GM18520 (cell line): ENCODE data around the gene CCNT2.
A peak's percentile ranks its signal among the peaks of the same experiment; 100 is the strongest.
"Not testable (repeated sequence)": the region's sequence is repeated elsewhere in the genome, so short reads cannot be mapped to it uniquely, and the experiment has no call there.

Source experiments
- ATAC-seq: cut with Tn5 transposase; IDR thresholded peaks from one replicate; pipeline ENCODE4 v1.9.1; 2021; ENCODE audit not compliant: unreplicated experiment

The CCNT2 gene

DNA sequence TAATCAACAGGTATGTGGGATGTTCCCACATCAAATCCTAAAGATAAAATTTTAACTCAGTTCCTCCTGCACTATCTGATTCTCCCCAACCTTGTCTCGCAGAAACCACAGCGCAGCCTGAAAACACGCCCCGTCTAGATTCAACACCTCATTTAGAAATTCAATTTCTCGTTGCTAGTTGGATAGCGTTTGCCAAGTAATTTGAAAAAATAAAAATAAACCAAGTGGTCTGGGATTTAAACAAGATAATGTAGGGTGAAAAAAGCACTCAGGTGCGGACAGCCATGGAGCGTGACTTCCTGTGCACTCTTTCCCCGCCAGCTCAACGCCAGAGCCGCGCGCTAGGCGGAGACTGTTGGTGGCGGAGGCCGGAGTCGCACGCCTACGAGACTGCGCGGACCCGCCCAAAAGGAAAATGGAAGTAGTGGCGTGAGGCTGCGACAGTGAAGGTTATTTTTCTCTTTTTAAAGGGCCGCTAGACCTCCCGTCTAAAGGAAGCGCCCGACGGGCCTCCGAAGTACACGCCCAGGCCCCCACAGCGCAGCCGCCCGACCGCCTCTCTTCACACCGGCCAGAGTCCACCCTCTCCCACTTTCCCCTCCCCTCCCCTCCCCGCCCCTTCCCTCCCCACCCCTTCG lies 615 bp upstream of the CCNT2 start:
- peak; percentile 71 for ATAC-seq

DNA sequence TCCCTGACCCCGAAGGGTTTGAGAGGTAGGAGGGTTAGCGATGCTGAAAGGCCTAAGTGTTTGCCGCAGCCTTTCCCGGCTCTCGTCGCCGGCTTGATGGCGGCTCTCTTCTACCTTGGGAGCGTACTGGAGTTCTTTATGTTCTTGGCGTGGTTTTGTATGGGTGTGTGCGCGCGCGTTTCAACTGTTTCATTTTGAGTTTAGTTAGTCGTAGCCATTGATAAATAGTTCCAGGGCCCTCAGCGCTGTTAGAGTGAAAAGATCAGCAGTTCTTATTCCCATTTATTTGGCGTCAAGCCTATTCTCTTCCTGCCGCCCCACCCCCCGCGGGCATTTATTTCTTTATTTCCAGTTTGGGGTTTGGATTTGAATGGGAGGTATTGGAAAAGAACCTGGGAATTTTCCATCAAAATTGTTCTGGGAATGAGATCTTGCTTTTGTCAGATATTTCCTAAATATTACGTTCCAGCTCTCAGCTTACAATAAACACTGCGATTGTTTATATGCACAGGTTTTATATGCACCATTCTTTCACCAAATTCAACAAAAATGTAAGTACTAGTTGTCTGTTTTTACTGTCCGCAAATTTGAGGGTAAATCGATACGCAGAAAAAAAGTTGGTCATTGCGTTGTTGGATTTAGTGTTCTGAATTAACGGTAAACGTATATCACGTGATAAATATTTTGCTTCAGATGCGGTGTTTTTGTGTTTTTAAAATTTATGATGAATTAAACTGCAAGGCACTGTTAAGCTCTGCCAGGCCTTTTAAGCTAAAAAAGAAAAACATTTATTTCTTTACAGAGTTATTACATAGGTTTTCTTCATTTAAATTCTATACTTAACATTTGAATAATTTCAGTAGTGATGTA lies 954 bp downstream of the CCNT2 start:
- ATAC-seq: no peak

DNA sequence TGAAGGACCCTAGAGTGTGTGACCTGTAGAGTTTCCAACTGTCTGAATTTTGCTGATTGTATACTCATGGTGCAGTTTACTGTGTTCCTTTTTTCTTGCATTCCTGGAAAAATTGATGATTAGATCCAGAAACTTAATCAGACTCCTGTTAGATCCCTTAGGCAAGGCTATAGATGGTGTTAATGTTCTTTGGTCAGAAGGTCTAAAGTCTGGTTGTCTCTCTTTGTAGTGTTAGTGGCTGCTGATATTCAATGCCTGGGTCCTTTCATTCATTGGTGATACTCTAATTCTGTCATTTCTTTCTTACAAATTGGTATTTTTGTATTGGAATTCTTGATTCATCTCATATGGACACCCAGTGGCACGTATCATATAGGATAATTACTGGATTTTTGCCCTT lies 6.3 kb downstream of the CCNT2 start:
- ATAC-seq: no peak

DNA sequence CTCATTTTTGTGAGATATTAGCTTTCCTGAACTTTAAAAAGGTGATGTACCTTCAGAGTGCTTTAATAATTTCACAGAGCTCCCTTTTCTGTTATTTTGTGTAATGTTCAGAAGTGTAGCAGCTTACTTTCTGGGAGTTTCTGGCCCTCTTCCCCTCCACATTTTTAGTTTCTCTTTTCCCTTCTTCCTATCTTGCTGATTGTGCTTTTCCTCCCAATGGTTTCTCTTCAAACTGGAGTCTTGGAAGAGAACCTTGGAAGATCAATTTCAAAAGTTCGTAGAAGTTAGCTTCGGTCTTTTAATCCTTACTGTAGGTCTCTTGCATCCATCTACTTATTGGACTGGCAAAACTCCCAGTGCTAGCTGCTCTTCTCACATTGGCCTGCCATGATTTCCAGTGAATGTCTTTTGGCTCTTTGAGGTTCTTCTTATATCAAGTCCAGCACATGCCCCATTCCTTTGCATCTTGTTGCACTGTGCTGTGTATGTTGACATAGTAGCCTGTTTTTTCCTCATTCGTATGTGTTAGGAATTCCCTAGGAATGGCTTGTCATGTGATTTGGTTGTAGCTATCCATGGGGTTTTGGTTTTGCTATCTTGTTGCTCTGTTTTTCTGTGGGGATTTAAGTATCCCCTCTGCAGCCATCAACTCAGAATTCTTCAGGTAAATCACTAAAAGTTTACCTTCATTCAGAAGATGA lies 7.8 kb downstream of the CCNT2 start:
- ATAC-seq: no peak

DNA sequence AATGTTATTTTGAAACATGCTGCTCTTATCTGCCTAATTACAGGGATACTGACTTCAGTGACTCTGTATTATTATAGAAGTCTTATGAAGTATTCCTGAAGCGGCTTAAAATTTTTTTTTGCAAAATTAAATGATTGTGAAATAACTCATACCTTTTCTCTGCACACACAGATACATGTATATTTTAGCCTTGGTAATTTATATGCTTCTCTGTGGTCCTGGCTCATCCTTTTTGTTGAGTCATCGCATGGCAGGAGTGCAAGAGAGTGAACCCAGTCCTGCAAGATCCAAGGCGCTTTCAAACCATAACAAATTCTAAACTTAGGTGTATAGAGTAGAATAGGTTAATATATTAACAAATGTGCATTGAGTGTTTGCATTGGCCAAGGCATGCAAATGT lies 8.6 kb downstream of the CCNT2 start:
- no peak for ATAC-seq

DNA sequence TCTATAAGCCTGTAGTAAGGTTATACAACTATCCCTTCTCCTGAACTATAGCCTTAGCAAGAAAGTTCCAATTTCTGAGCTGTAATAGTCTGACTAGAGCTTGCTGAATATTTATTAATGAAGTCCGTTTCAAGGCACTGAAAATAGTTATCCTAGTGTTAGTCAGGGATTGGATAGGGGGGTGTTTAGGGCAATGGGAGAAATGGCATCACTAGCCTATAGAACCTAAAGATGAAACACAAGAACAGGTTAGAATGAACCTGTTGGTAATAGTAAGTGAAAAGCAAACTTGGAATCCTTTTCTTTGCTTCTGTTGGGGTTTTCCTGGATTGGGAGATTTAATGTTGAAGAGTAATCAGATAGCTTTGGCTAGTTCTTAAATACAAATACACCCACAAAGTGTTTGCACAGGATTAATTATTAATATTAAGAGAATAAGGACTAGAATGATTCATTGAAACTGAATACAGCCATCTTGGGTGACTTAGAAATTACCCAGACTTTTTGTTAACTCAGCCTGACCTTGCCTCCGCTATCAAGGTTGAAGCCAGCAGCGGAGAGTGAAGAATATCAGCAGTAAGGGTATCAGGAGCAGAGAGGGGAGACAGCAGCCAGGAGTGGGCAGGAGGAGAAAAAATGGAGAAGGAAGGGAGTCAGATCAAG lies 14.4 kb downstream of the CCNT2 start:
- ATAC-seq: no peak

DNA sequence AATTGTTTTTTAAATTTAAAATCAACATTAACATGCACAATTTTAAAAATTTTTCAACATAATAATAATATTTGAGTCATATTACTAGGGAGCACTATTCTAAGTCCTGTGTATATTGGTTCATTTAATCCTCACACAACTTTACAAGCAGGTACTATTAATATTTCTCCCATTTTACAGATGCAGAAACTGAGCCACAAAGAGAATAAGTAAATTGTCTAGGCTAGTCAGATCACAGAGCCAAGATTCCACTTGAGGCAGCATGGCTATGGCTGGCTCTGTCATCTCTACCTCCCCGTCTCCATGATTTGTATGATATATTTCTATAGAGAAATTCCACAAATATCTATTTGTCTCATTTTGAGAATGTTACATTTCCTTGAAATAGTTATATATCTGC lies 15.1 kb downstream of the CCNT2 start:
- ATAC-seq: no peak

DNA sequence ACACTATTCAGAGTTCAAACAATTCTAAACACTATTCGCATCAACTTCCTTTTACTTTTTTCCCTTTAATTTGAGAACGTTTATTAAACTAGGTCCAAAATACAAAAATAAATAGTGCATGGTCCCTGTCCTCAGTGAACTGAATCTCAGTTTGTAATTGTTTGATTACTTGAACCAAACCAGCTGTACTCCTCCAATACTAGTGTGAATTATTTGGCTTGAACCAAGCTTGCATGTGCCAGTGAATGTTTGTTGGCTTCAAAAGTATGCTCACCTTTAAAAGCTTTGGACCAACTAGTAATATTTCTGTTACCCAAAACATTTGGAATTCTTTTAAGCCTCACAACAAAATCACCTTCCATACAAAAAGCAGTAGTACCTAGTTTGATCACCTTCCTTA lies 15.5 kb downstream of the CCNT2 start:
- ATAC-seq: no peak

DNA sequence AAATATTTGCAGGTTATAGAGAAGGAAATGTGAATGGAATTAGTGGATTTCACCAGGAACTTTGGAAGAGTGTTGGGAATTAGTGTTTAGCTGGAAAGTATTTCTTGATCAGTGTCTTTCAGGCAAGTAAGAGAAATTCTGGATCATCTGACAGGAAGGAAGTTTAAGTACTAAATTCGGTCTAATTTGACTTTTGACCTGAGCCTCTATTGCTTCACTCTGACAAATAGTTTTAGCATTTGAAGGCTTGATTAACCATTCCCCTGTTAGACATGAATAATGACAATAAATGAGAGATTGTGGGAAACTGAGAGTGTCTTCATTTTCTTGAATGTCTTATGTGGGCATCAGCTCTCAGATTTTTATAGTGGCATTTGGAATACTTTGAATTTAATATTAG lies 16.0 kb downstream of the CCNT2 start:
- ATAC-seq: no peak

DNA sequence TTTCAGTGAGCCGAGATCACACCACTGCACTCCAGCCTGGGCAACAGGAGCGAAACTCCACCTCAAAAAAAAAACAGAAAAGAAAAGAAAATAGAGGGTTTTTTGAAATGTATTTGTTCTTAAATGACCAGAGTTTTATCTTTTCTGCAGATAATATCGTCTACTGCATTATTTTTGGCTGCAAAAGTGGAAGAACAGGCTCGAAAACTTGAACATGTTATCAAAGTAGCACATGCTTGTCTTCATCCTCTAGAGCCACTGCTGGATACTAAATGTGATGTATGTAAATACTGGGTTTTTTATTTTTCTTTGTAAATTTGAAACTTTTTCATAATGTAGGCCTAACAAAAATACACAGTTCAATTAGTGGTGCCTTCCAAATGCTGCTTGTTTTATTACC lies 18.1 kb downstream of the CCNT2 start:
- no peak for ATAC-seq

DNA sequence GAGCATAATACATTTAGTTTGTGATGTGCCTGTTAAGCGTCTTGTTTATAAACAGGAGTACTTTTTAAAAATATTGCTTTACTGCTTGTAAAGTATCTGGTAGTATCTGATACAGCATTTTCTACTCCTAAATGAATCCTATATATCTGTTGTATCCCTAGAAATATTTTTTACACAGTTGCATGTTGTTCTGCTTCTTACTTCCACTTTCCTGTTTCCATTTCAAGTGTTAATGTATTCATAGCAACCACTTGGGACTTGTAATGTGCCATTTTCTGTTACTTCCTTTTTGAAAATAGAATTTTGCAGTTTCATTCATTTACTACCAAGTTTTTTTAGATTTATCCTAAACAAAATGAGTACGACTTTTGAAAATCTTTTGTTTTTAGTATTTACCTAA lies 24.9 kb downstream of the CCNT2 start:
- ATAC-seq: peak; percentile 77

DNA sequence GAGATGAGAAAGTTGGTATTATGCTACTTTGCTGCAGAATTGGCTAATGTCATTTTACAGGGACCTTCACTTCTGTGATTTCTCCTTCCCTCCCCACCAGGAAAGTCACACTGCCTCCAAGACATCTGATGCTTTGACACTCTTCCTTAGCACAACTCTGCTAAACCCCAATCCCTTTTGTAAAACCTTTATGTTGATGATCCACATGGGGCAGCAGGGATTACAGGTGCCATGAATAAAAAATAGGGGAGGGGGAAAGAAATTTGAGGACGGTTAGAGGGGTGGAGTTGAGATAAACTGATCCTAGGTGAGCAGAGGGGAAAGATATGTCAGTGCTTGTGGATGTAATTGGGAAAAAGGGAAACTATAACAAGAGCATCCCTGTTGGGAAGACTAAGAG lies 26.4 kb downstream of the CCNT2 start:
- no peak for ATAC-seq

DNA sequence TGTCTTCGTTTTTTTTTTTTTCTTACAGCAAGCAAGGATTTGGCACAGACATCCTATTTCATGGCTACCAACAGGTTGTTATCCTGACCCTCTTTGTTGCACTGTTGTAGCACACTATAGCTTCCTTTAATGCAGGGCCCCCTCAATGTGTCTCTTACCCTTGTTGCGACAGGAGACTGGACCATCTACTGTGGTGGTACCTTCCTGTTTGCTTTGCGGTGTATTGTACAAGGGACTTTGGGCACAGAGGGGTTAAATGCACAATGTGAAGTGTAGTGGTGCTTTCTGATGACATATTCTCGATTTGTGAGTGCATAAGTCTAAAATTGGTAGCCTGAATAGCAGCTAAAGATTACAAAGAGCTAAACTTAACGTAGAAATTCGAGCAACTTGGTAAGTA lies 27.5 kb downstream of the CCNT2 start:
- no peak for ATAC-seq

DNA sequence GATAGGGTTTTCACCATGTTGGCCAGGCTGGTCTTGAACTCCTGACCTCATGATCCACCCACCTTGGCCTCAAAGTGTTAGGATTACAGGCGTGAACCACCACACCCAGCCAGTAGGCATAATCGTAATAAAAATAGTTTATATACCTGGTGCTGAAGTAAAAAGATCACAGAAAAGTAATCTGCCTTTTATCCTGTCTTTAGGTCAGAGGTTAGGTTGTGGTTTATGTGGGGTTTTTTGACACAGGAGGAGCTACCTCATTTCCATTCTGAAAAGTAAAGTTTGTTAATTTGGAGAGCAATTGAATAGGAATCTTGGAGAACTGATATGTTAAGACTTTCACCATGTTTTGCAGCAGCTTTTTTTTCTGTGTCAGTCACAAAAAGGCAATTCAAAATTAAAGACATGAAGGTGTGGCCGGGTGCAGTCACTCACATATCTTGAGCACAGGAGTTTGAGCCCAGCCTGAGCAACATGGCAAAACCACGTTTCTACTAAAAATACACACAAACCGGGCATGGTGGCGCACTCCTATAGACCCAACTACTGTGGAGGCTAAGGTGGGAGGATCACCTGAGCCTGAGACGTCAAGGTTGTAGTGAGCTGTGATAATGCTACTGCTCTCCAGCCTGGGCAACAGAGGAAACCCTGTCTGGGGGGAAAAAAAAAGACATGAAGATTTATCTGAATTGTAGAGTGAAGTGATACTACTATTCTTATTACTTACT lies 31.5 kb downstream of the CCNT2 start:
- no peak for ATAC-seq

DNA sequence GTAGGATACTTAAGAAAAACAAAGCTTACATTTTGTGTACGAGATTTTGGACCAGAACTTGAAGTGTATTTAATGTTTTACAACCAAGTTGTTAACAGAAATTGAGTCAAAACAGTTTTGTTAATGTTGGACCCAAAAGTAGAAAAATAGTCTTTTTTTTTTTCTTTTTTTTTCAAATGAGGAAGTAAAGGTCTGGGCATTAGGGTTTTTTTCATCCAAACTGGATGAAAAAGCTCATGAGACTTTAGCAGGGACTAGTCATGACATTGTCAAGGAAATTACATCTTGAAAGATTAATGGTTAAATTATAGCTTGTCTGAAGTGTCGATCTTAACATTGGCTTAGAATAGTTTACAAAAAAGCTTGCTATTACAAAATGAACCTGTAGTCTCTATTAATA lies 32.3 kb downstream of the CCNT2 start:
- ATAC-seq: no peak

DNA sequence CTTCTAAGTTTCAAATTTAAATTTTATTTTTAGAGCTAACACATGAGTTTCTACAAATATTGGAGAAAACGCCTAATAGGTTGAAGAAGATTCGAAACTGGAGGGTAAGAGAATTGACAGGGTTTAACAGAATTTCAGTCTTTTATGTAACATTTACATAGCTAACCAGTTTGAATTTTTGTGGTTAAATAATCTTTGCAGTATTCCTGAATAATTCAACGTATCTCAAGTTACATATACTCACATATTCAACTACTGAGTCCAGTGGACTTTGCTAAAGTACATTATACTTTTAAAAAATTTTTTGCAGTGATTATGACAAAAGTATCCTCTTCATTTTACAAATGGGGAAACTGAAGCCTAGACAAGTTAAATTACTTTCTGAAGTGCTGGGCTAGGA lies 34.0 kb downstream of the CCNT2 start:
- no peak for ATAC-seq

DNA sequence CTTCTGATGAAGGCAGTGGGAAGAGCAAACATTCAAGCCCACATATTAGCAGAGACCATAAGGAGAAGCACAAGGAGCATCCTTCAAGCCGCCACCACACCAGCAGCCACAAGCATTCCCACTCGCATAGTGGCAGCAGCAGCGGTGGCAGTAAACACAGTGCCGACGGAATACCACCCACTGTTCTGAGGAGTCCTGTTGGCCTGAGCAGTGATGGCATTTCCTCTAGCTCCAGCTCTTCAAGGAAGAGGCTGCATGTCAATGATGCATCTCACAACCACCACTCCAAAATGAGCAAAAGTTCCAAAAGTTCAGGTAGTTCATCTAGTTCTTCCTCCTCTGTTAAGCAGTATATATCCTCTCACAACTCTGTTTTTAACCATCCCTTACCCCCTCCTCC lies 35.4 kb downstream of the CCNT2 start:
- ATAC-seq: no peak

DNA sequence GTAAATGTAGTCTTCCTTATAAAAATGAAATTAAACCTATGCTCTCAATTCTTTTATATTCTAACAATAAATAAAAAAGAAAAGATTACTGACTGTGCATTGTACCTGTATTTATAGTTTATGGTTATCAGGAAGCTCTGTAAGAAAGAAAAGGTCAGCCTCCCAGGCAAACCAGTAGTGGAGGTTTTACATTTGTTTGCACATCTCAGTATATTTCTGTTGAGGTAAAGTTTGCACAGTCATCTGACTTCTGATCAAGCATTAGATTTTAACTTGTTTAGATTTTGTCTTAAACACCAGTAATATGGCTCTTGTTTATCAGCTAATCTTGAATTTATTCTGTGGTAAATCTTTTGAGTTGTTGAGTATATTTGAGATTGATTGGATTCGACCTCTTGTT lies 37.1 kb downstream of the CCNT2 start:
- no peak for ATAC-seq

DNA sequence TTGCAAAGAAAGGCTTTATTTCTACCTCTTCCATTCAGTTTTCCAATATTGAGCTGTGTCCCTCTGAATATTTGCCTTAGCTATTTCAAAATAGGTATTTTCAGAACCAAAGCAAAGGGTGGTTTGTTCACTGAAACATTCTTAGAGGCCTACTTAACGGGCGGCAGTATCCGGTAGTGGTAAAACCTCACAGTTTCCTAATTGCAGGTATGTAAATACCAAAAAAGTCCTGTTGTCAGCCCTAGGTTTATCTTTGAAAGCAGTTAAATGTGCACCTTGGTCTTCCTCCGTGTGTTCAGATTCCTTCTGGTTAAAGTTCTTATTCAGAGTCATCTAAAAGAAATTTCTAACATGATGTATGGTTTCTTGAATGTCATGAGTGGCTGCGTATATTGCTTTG lies 38.9 kb downstream of the CCNT2 start:
- ATAC-seq: no peak

DNA sequence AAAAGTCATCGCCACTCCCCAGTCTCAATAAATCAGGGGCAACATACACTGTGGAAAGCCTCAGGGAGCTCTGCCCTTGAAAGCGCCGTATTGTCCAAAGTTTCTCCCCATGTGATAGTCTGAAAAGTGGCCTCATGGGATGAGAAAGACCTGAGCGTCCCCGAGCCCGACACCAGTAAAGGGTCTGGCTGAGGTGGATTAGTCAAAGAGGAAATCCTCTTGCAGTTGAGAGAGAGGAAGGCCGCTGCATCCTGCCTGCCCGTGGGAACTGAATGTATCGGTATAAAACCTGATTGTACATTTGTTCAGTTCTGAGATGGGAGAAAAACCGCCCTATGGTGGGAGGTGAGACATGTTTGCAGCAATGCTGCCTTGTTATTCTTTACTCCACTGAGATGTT lies 48.5 kb downstream of the CCNT2 start:
- ATAC-seq: not testable (repeated sequence)
